Coronary artery (tissue), 2 donors: ENCODE results near the gene ID4.

Experiments used
- DNase-seq: peaks from one replicate; pipeline ENCODE4 v3.0.0-alpha.2; 2017; ENCODE audit warnings: low spot score
- H3K27ac ChIP-seq, 2 donors: fragments of 200-600 bp; sonication (generic); one replicate each; pipeline ENCODE4 v1.5.1; 2016 to 2019
- H3K4me3 ChIP-seq: fragments of 200-600 bp; sonication (generic); 2 replicates; pipeline ENCODE4 v1.5.1; 2016; ENCODE audit warnings: mild to moderate bottlenecking, moderate library complexity
- CTCF ChIP-seq: fragments of 200-600 bp; sonication (generic); IDR thresholded peaks from one replicate; pipeline ENCODE4 v1.5.1; 2019; ENCODE audit warnings: antibody characterized with exemption

ID4 gene

GRCh38 chr6:19891451-19891850 lies 54.3 kb downstream of the ID4 start:
- Histone ChIP-seq H3K4me3 (no peak overlapping the region), H3K27ac (no peak overlapping the region)
- DNase-seq, result no peak
- TF ChIP-seq CTCF, result no peak
